CD4-positive, alpha-beta T cell treated with Interleukin-6 for 4 hours (primary cell): ENCODE data around the gene MYOM1.
A peak's percentile ranks its signal among the peaks of the same experiment; 100 is the strongest.
"Not testable (repeated sequence)": the region's sequence is repeated elsewhere in the genome, so short reads cannot be mapped to it uniquely, and the experiment has no call there.

Experiments used
- DNase-seq: peaks from one replicate; pipeline ENCODE4 v3.0.0-alpha.2; 2020; ENCODE audit warnings: mixed read lengths

The MYOM1 gene

GRCh38 chr18:3217948-3218647 lies 1.7 kb downstream of the MYOM1 start:
- DNase-seq = no peak

- no peak for DNase-seq
Observed at GRCh38 chr18:3216987-3217386, 2.8 kb downstream of the MYOM1 start.

- no peak for DNase-seq
Observed at GRCh38 chr18:3214855-3215637, 4.7 kb downstream of the MYOM1 start.

- peak; percentile 10 for DNase-seq
Observed at GRCh38 chr18:3213300-3214059, 6.3 kb downstream of the MYOM1 start.

GRCh38 chr18:3212657-3213056 lies 7.1 kb downstream of the MYOM1 start:
- DNase-seq = no peak

GRCh38 chr18:3211236-3211992 lies 8.4 kb downstream of the MYOM1 start:
- no peak for DNase-seq

- DNase-seq = no peak
Observed at GRCh38 chr18:3209859-3210569, 9.8 kb downstream of the MYOM1 start.

GRCh38 chr18:3207565-3207964 lies 12.2 kb downstream of the MYOM1 start:
- no peak for DNase-seq

- no peak for DNase-seq
Observed at GRCh38 chr18:3205239-3205638, 14.5 kb downstream of the MYOM1 start.

GRCh38 chr18:3199942-3200645 lies 19.7 kb downstream of the MYOM1 start:
- DNase-seq = no peak

GRCh38 chr18:3198260-3198860 lies 21.4 kb downstream of the MYOM1 start:
- DNase-seq = not testable (repeated sequence)

GRCh38 chr18:3194947-3195612 lies 24.7 kb downstream of the MYOM1 start:
- no peak for DNase-seq

- no peak for DNase-seq
Observed at GRCh38 chr18:3193331-3193730, 26.4 kb downstream of the MYOM1 start.

GRCh38 chr18:3192752-3193151 lies 27.0 kb downstream of the MYOM1 start:
- no peak for DNase-seq

GRCh38 chr18:3192286-3192685 lies 27.5 kb downstream of the MYOM1 start:
- DNase-seq = no peak

- DNase-seq = no peak
Observed at GRCh38 chr18:3190610-3191009, 29.2 kb downstream of the MYOM1 start.

- DNase-seq = no peak
Observed at GRCh38 chr18:3189884-3190283, 29.9 kb downstream of the MYOM1 start.

- no peak for DNase-seq
Observed at GRCh38 chr18:3186678-3187658, 32.8 kb downstream of the MYOM1 start.

- no peak for DNase-seq
Observed at GRCh38 chr18:3184275-3184963, 35.3 kb downstream of the MYOM1 start.
